Stimulated activated effector memory CD8-positive, alpha-beta T cell treated with anti-CD3 and anti-CD28 coated beads, Interleukin-12 subunit alpha, Interleukin-12 subunit beta, amount 100 ng/mL, for 72 hours (primary cell): ENCODE measurements around the gene DTX4.

Source experiments
- ATAC-seq: fragments of 150-1000 bp; cut with Tn5 transposase; 2 replicates; pipeline ENCODE4 v1.10.0; 2021
- DNase-seq, 2 donors: peaks; one replicate each; pipeline ENCODE4 v3.0.0; 2021 to 2022; ENCODE audit warnings: low spot score in 2 of 2
- H3K27ac Mint-ChIP-seq: one replicate; pipeline ENCODE4 v1.8.0; 2022; ENCODE audit warnings: mild to moderate bottlenecking, mixed read lengths
- H3K36me3 Mint-ChIP-seq: one replicate; pipeline ENCODE4 v1.8.0; 2022; ENCODE audit warnings: mild to moderate bottlenecking, mixed read lengths
- H3K4me1 Mint-ChIP-seq: one replicate; pipeline ENCODE4 v1.8.0; 2022; ENCODE audit warnings: mixed read lengths
- H3K4me3 Mint-ChIP-seq: one replicate; pipeline ENCODE4 v1.8.0; 2022; ENCODE audit warnings: mild to moderate bottlenecking, mixed read lengths
- H3K9me3 Mint-ChIP-seq: one replicate; pipeline ENCODE4 v1.8.0; 2022; ENCODE audit warnings: mixed read lengths

The DTX4 gene

DNA sequence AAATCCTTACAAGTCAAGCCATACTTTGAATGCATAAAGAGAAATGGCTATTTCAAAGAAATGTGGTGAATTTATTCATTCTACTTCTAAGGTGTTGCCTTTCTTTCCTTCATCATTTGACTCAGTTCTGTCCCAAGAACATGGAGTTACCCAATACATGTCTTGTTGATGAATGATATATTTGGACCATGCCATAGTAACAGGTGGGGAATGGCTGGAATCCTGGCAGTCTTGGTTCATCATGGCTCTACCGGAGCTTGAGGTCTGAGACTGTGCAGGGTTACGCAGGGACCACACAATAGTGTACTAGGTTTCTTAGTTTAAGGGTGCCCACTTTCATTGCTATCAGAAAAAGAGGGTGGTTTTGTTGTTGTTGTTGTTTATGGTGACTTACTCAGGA, 81.1 kb downstream of the DTX4 start:
- Mint-ChIP-seq H3K36me3 (no peaks in the 10 kb centered on the region), H3K27ac (no peak overlapping the region), H3K4me1 (peaks cover 10% of the 10 kb centered on the region), H3K4me3 (no peak overlapping the region), H3K9me3 (peaks cover 2% of the 10 kb centered on the region)
- DNase-seq, result no peak
- ATAC-seq, result no peak

DNA sequence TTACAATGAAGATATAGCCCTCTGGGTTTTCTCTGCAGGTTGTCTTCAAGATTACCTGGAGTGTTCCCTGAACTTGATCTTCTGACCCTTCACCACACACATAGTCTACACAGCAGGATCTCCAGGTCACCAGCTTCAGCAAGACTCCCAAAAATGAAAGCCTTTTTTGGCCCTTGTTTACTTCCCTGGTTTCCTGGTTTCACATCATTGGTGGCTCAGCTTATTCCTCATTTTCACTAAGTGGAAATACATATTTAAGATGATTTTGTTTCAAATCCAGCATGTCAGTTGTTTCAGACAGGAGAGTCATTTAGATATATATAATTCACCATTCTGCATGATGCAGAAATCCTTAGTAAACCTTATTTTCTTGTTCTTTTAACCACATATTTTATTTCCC, 82.4 kb downstream of the DTX4 start:
- Mint-ChIP-seq H3K36me3 (no peaks in the 10 kb centered on the region), H3K27ac (no peak overlapping the region), H3K9me3 (no peaks in the 10 kb centered on the region), H3K4me1 (no peaks in the 10 kb centered on the region), H3K4me3 (no peak overlapping the region)
- no peak for ATAC-seq
- DNase-seq, result no peak

DNA sequence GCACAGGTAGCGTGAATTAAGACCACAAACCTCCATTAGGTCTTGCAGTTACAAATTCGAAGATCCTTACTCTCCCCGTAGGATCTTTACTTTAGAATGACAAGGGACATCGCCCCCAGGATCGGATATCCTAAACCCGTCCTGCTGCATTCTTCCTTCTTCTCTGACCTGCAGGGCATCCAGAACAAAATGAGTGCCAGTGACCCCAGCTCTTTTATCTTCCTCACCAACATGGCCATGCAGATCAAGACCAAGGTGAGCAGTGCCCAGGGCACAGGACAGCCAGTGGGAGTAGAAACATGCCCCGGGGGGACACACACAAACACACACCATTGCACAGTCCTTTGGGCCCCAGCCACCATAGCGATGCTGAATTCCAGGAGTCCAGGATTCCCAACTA, 83.3 kb downstream of the DTX4 start:
- Mint-ChIP-seq H3K27ac (no peak overlapping the region), H3K36me3 (no peaks in the 10 kb centered on the region), H3K4me1 (no peaks in the 10 kb centered on the region), H3K9me3 (no peaks in the 10 kb centered on the region), H3K4me3 (no peak overlapping the region)
- no peak for ATAC-seq
- DNase-seq, result no peak
